Measurements from ENCODE around the gene YPEL3.

The YPEL3 gene

DNA sequence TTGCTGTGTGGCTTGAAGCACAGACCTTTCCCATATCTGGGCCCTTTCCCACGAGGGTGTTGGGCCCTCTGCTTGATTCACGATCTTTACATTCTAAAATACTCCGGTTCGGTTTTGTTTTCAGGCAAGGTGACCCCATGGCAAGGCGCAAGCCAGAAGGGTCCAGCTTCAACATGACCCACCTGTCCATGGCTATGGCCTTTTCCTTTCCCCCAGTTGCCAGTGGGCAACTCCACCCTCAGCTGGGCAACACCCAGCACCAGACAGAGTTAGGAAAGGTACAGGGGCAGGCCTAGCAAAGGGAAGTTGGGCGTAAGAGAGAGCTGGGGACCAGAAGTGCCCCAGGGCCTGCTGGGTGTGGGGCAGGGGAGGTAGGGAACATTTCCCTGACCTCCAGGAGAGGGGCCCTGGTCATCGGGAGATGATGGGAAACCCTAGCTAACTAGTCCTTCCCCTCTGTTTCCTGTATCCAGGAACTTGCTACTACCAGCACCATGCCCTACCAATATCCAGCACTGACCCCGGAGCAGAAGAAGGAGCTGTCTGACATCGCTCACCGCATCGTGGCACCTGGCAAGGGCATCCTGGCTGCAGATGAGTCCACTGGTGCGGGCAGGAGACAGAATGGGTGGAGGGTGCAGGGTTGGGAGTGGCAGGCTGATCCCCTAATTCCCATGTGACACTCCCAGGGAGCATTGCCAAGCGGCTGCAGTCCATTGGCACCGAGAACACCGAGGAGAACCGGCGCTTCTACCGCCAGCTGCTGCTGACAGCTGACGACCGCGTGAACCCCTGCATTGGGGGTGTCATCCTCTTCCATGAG, 29.0 kb downstream of the YPEL3 start:
- TF ChIP-seq, protein P1, sequence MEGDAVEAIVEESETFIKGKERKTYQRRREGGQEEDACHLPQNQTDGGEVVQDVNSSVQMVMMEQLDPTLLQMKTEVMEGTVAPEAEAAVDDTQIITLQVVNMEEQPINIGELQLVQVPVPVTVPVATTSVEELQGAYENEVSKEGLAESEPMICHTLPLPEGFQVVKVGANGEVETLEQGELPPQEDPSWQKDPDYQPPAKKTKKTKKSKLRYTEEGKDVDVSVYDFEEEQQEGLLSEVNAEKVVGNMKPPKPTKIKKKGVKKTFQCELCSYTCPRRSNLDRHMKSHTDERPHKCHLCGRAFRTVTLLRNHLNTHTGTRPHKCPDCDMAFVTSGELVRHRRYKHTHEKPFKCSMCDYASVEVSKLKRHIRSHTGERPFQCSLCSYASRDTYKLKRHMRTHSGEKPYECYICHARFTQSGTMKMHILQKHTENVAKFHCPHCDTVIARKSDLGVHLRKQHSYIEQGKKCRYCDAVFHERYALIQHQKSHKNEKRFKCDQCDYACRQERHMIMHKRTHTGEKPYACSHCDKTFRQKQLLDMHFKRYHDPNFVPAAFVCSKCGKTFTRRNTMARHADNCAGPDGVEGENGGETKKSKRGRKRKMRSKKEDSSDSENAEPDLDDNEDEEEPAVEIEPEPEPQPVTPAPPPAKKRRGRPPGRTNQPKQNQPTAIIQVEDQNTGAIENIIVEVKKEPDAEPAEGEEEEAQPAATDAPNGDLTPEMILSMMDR (IDR thresholded peaks at IDR 0.05; ENCODE audit: extremely low read depth, missing control alignments): no peak
- no peak for DNase-seq (ENCODE audit: low spot score)

DNA sequence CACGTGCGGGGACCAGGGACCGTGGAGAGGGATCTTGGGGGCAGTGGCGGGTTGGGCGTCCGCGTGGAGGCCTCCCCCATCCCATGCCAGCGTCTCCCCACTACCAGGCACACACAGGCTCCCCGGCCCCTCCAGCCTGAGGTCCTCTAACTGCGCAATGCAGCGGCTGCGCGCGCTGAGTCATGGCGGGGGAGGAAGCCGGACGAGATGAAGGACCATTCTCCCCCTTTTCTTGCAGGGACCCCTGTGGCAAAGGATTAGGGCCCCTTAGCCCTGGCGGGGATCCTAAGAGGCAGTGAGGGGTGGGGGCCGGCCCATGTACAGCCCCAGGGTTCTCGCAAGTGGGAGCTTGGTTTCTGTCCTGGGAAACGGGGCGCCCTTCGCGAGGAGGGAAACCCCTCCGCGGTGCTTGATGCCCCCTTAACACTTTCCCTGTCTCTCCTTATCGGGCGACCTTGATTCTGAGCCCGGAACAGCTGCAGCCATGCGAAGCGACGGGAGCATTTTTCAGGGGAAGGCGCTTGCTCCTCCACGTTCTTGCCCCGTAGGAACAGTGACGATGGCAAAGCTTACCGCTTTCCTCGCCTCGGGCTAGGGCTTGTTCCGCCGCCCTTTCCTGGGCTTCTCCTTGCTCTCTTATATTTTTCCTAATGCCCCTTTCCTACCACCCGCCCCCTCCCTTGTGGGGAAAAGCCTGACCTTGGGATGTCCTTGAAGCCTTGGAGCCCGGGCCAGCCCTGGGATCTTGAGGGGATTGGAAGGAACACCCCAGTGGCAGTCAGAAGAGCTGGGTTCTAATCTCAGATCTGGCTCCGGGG, 29.9 kb downstream of the YPEL3 start:
- no peak for DNase-seq (ENCODE audit: low spot score)
- TF ChIP-seq, protein P1 (IDR thresholded peaks at IDR 0.05; ENCODE audit: extremely low read depth, missing control alignments): no peak

DNA sequence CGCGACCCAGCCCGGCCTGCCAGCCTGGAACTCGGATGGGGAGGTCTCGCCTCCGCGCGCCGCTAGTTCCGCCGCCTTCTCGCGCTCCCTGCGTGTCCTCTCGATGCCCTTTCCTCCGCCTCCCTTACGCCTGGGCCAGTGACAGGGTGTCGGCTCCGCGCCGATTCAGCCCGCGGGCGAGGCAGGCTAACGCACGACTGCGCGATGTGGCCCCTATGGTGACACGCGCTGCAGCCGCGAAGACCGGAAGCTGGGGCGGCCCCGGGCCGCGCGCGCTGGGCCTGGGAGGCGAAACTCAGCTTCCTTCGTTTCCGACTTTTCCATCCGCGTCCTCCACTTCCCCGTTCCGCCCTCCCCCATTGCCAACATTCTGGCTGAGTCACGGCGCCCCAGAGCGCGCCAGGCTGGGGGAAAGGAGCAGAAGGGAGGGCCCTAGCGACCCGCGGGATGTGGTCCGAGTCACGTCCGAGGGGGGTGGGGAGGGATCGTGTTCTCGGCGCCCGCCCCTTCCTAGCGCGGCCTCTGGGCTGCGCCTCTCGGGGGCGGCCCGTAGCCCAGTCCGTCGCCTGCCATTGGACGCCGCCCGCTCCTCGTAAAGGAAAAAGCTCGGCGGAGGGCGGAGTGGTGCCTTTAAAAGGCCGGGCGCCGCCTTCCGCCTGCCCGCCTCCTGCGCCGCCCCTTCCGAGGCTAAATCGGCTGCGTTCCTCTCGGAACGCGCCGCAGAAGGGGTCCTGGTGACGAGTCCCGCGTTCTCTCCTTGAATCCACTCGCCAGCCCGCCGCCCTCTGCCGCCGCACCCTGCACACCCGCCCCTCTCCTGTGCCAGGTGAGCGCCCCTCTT, 30.7 kb downstream of the YPEL3 start, which contains the start of gene ALDOA:
TSS of gene ALDOA (plus strand) at position 659 of the 841 bp plus-strand sequence. CDS start 1,138 bp downstream, outside the sequence.
- DNase-seq (ENCODE audit: low spot score): peak; percentile 97
- TF ChIP-seq, protein P1 (IDR thresholded peaks at IDR 0.05; ENCODE audit: extremely low read depth, missing control alignments): no peak

DNA sequence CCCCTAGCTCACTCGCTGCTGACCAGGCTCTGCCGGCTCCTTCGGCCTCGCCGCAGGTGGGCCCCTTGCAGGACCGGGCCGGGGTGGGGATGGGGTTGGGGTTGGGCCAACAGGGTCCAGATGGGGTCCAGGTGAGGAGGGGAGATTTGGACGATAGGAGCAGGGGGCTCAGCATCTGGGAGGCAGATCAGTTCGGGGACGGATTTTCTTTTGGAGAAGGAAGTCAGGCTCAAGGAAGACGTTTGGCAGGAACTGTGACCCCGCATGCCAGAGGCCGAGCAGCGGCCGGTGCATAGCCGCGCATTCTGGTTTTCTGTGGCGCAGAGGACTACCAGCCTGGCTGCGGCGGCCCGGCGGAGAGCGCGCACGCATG, 31.3 kb downstream of the YPEL3 start:
- DNase-seq (ENCODE audit: low spot score): no peak
- TF ChIP-seq, protein P1 (IDR thresholded peaks at IDR 0.05; ENCODE audit: extremely low read depth, missing control alignments): no peak

DNA sequence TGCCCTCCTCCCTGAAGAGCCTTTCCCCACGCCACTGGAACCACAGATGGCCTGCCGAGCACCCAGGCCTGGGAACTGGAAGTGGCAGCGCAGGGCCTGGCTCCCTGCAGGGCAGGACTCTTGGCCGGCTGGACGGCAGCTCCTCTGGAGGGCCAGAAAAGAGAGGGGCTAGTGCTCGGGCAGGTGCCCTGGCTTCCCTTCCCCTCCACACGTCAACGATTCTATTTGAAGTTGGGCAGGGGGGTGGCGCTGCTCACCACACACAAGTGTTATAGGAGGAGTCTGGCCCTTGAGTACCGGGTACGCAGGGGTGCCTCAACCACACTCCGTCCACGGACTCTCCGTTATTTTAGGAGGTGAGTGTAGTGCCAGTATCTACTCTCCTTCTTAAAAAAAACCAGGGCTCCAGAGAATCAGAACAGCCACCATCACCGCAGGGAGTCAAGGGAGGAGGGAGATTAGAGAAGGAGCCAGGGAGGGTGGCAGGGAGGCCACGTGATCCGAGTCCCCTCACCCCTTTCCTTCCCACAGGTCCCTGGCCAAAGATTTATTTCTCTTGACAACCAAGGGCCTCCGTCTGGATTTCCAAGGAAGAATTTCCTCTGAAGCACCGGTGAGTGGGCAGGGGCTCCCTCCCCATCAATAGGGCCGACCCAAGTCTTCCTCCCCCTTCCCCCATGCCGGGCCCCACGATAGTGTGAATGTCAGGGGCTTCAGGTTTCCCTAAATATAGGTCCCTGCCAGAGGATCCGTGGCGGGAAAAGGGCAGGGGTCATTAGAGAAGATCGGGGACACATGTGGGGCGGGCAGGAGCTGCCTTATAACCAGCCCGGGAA, 31.9 kb downstream of the YPEL3 start:
- peak; percentile 84 for DNase-seq (ENCODE audit: low spot score)
- TF ChIP-seq, protein P1 (IDR thresholded peaks at IDR 0.05; ENCODE audit: extremely low read depth, missing control alignments): peak; percentile 36

DNA sequence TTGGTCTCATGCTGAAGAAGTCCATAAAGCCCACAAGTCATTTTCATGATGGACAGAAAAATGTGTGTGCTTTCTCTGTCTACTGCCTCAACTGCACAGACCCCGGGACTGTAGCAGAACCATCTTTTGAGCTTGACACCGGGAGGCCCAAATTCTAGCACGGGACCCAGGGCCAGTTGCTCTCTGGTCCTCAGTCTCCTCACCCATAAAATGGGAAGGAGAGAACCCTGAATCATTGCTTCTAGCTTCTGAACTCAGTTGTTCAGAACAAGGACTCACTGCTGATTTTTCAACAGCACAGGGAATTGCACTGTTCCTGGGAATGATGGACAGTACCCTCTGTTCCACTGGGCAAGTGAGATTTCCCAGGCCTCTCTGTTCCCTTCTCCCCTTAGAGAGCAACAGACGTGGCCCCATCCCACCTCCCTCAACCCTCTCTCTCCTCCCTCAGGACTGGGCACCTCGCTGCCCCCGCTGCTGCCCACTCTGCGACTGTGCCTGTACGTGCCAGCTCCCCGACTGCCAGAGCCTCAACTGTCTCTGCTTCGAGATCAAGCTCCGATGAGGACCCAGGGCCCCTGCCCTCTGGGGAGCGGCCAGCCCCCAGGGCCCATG, 32.6 kb downstream of the YPEL3 start:
- TF ChIP-seq, protein P1 (IDR thresholded peaks at IDR 0.05; ENCODE audit: extremely low read depth, missing control alignments): no peak
- DNase-seq (ENCODE audit: low spot score): no peak

All from GM20000 (cell line).